Upper lobe of left lung (tissue), 6 donors: ENCODE data around the gene PCLAF. TPM values are rescaled to one million over a fixed set of nuclear protein-coding genes. Genes with fewer than 3 reads are reported as not detected.

Source experiments
- ATAC-seq, 2 donors: fragments of 200-7000 bp; cut with Tn5 transposase; one replicate each; pipeline ENCODE4 v1.9.1; 2022; ENCODE audit warnings: mild to moderate bottlenecking in 2 of 2, moderate library complexity in 2 of 2; ENCODE audit not compliant: low FRiP score in 2 of 2
- DNase-seq, 2 donors: peaks; one replicate each; pipeline ENCODE4 v3.0.0-alpha.2; 2019 to 2020
- H3K27ac ChIP-seq, 4 donors: fragments of 200-600 bp; sonication (generic); one replicate each; pipeline ENCODE4 v1.5.1; 2016 to 2019
- H3K27me3 ChIP-seq, 4 donors: fragments of 200-600 bp; sonication (generic); one replicate each; pipeline ENCODE4 v1.5.1; 2017 to 2019
- H3K36me3 ChIP-seq, 4 donors: fragments of 200-600 bp; sonication (generic); one replicate each; pipeline ENCODE4 v1.5.1; 2016 to 2019
- H3K4me1 ChIP-seq, 4 donors: fragments of 200-600 bp; sonication (generic); one replicate each; pipeline ENCODE4 v1.5.1; 2018 to 2019
- H3K4me3 ChIP-seq, 4 donors: fragments of 200-600 bp; sonication (generic); one replicate each; pipeline ENCODE4 v1.5.1; 2017 to 2019; ENCODE audit warnings: mild to moderate bottlenecking in 2 of 4, moderate library complexity in 1 of 4
- H3K9me3 ChIP-seq, 4 donors: fragments of 200-600 bp; sonication (generic); one replicate each; pipeline ENCODE4 v1.5.1; 2018 to 2019
- EP300 ChIP-seq, 4 donors: sonication (generic); formaldehyde crosslinking; IDR thresholded peaks; one replicate each; pipeline ENCODE4 v1.5.1; 2017; ENCODE audit warnings: antibody characterized with exemption in 4 of 4, control low read depth in 2 of 4
- POLR2A ChIP-seq, 4 donors: fragments of 450-650 bp; IDR thresholded peaks; one replicate each; pipeline ENCODE4 v1.5.1; 2016 to 2017; ENCODE audit warnings: antibody characterized with exemption in 4 of 4, mild to moderate bottlenecking in 2 of 4
- POLR2AphosphoS5 ChIP-seq, 2 donors: sonication (generic); formaldehyde crosslinking; IDR thresholded peaks; one replicate each; pipeline ENCODE4 v1.5.1; 2017; ENCODE audit warnings: antibody characterized with exemption in 2 of 2
- WGBS, 2 donors: methylation state at CpG; one replicate each; pipeline ENCODE4 v1.1.5; 2017 to 2018; 5-methylcytosine and 5-hydroxymethylcytosine counted together
- small RNA-seq, 4 donors: library from RNA; depleted of rRNA; stranded (forward); fragments of <200 nt; gene quantifications; one replicate each; pipeline ENCODE3, GENCODE V24; 2016
- total RNA-seq, 6 donors: library from RNA; depleted of rRNA in 4 of 6; stranded (reverse); fragments of >200 nt in 4 of 6; gene quantifications; one replicate each; pipeline versions ENCODE4 v1.1.0 to v1.2.1, GENCODE V29; 2016 to 2021
- TF ChIP-seq, protein P1 (sequence below), 6 experiments: fragments of 450-650 bp in 4 of 6; fragments of 200-600 bp in 2 of 6; sonication (generic) in 2 of 6; IDR thresholded peaks; one replicate each; pipeline ENCODE4 v1.5.1; 2016 to 2019; ENCODE audit warnings: antibody characterized with exemption in 6 of 6
- donor health status: DM: no; HTN: no; CAD: no; lungs with moderate emphysema.
- donor health status: DM: no; HTN: yes; CAD: no; lungs with severe emphysema.

Gene PCLAF
- total RNA-seq, 6 donors from 2014 or later, result 1.6 to 3.6 (median 2.0) TPM; not detected in 2

DNA sequence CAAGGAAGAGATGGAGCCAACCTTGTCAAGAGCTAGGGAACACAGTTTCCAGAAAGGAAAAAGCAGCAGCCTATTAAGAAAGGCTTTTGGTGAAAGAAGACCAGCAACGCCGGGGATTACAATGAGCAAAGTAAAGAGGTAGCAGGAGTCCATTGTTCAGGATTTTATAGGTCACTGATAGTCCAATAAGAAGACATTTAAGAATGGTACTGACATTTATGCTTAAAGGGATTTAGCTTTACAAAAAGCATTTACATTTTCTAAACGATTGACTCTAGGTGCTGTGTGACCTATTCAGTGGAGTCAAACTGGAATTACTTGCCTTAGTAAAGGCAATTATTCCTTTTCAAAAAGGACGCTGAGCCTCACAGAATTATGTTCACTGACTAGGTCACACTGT is 66.0 kb downstream of the PCLAF start:
- TF ChIP-seq EP300 (IDR thresholded peaks at IDR 0.05) (no peak), POLR2AphosphoS5 (IDR thresholded peaks at IDR 0.05) (no peak), POLR2A (IDR thresholded peaks at IDR 0.05) (no peak)
- TF ChIP-seq, protein P1, sequence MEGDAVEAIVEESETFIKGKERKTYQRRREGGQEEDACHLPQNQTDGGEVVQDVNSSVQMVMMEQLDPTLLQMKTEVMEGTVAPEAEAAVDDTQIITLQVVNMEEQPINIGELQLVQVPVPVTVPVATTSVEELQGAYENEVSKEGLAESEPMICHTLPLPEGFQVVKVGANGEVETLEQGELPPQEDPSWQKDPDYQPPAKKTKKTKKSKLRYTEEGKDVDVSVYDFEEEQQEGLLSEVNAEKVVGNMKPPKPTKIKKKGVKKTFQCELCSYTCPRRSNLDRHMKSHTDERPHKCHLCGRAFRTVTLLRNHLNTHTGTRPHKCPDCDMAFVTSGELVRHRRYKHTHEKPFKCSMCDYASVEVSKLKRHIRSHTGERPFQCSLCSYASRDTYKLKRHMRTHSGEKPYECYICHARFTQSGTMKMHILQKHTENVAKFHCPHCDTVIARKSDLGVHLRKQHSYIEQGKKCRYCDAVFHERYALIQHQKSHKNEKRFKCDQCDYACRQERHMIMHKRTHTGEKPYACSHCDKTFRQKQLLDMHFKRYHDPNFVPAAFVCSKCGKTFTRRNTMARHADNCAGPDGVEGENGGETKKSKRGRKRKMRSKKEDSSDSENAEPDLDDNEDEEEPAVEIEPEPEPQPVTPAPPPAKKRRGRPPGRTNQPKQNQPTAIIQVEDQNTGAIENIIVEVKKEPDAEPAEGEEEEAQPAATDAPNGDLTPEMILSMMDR (IDR thresholded peaks at IDR 0.05), result no peak
- no peak for ATAC-seq

DNA sequence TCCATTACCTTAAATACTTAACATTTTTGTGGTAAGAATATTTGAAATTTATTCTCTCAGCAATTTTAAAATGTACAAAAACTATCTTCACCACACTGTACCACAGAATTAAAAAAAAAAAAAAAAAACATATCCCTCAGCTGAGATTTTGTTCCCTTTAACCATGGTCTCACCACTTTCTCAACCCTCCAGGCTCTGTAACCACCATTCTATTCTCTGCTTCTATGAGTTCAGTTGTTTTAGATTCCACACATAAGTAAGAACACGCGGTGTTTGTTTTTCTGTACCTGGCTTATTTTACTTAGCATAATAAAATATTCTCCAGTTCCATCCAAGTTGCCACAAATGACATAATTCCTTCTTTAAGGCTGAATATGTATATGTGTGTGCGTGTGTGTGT is 66.8 kb downstream of the PCLAF start:
- TF ChIP-seq POLR2AphosphoS5 (IDR thresholded peaks at IDR 0.05) (no peak), EP300 (IDR thresholded peaks at IDR 0.05) (no peak), POLR2A (IDR thresholded peaks at IDR 0.05) (no peak)
- TF ChIP-seq, protein P1 (IDR thresholded peaks at IDR 0.05), result no peak
- 95% methylated on average over 3 of the region's 3 CpGs for WGBS, 2 donors
- H3K4me3 ChIP-seq, result no peak overlapping the region
- no peak for DNase-seq
- no peaks in the 10 kb centered on the region for H3K4me1 ChIP-seq
- H3K27me3 ChIP-seq, result no peaks in the 10 kb centered on the region
- ATAC-seq, result no peak
- H3K9me3 ChIP-seq, result no peaks in the 10 kb centered on the region
- no peak overlapping the region for H3K27ac ChIP-seq
- no peaks in the 10 kb centered on the region for H3K36me3 ChIP-seq

More for the DNA sequence above, 66.0 kb downstream of the PCLAF start:
- H3K4me1 ChIP-seq, result no peaks in the 10 kb centered on the region
- H3K27me3 ChIP-seq, result no peaks in the 10 kb centered on the region
- no peak overlapping the region for H3K4me3 ChIP-seq
- H3K36me3 ChIP-seq, result no peaks in the 10 kb centered on the region
- no peak overlapping the region for H3K27ac ChIP-seq
- WGBS, 2 donors, result 80 to 82% methylated on average over 4 of the region's 4 CpGs
- no peaks in the 10 kb centered on the region for H3K9me3 ChIP-seq
- DNase-seq, result no peak

Small RNAs within 50 kb of the gene (small RNA-seq; reads per million reads assigned to genes)
- 0 reads per million in 4 donors for gene RF00554

Other genes starting within 250 kb of the PCLAF start
- 10 to 100 TPM in 5 of 6 donors, 1 to 10 TPM in 1; 9.6 to 44.0 (median 24.8) TPM for gene SNX22, start 229.7 kb downstream of the PCLAF start, total RNA-seq
- 100 to 1,000 TPM in 5 of 6 donors, 10 to 100 TPM in 1; 87.0 to 497 (median 286) TPM for gene PPIB, start 218.4 kb downstream of the PCLAF start, total RNA-seq
- gene CSNK1G1, start 25.3 kb downstream of the PCLAF start, total RNA-seq, result 10 to 100 TPM; 14.8 to 49.6 (median 19.6) TPM
- gene TRIP4, start 6.4 kb upstream of the PCLAF start, total RNA-seq, result 10 to 100 TPM; 10.9 to 48.2 (median 20.4) TPM
- 10 to 100 TPM; 30.4 to 65.0 (median 44.5) TPM for gene ZNF609, start 79.1 kb upstream of the PCLAF start, total RNA-seq